Tongue (tissue), 2 donors: ENCODE data around the gene RBL1. TPM values are rescaled to one million over a fixed set of nuclear protein-coding genes. Genes with fewer than 3 reads are reported as not detected.
"Not testable (repeated sequence)": the region's sequence is repeated elsewhere in the genome, so short reads cannot be mapped to it uniquely, and the experiment has no call there.

Experiments used
- DNase-seq: peaks from one replicate; pipeline ENCODE4 v3.0.0-alpha.2; 2015
- total RNA-seq: library from RNA; depleted of rRNA; stranded (reverse); fragments of >200 nt; gene quantifications from one replicate; pipeline ENCODE4 v1.2.3, GENCODE V29; 2014

The RBL1 gene
- total RNA-seq, 1 donor from 2014 or later: 12.9 TPM

DNA sequence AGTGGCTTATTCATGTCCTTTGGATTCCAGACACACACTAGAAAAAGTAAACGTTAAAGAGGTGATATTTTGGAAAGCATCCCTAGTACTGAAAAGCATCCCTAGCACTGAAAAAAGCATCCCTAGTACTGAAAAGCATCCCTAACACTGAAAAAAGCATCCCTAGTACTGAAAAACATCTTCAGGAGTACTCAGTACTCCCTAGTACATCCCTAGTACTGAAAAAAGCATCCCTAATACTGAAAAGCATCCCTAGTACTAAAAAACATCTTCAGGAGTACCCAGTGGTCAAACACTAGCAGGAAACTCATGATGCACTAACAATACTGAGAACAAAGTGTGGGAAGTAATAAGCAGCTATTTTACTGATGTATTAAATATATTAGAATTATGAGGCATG lies 98.7 kb downstream of the RBL1 start:
- DNase-seq: no peak

DNA sequence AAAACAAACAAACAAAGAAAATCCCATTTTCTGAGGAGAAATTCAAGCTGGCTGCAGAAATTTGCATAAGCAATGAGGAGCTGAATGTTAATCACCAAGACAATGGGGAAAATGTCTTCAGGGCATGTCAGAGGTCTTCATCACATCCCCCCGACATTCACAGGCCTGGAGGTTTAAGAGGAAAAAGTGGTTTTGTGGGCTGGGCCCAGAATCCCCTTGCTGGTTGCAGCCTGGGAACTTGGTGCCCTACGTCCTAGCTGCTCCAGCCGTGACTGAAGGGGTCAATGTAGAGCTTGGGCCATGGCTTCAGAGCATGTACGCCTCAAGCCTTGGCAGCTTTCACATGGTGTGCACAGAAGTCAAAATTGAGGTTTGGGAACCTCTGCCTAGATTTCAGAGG lies 101.6 kb downstream of the RBL1 start:
- not testable (repeated sequence) for DNase-seq

DNA sequence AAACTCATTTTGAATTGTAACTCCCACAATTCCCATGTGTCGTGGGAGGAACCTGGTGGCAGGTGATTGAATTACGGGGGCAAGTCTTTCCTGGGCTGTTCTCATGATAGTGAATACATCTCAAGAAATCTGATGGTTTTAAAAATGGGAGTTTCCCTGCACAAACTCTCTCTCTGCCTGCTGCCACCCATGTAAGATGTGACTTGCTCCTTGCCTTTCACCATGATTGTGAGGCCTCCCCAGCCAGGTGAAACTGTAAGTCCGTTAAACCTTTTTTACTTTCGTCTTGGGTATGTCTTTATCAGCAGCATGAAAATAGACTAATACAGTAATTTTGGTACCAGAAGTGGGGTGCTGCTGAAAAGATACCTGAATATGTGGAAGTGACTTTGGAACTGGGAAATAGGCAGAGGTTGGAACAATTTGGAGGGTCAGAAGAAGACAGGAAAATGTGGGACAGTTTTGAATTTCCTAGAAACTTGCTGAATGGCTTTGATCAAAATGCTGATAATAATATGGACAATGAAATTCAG lies 102.9 kb downstream of the RBL1 start:
- DNase-seq: no peak

DNA sequence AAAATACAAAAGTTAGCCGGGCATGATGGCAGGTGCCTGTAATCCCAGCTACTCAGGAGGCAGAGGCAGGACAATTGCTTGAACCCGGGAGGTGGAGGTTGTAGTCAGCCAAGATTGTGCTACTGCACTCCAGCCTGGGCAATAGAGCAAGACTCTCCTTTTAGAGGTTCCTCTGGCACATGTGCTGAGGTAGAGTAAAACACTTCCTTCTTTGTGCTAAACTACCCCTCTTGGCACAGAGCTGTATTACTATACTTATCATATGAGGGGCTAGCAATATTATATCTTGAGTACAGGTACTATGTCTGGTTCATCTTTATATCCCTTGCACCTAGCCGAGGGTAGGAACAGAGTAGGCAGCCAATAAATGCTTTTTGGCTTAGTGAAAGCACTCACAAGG lies 104.1 kb downstream of the RBL1 start:
- no peak for DNase-seq

DNA sequence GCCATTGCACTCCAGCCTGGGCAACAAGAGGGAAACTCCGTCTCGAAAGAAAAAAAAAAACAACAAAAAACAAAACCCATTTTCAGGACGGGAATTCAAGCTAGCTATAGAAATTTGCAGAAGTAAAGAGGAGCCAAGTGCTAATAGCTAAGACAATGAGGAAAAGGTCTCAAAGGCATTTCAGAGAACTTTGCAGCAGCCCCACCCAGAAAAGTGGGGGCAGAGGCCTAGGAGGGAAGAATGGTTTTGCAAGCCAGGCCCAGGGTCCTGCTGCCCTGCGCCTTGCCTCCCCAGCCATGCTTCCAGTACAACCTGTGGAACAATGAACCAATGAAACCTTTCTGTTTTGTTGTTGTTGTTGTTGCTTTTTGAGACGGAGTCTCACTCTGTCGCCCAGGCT lies 106.0 kb downstream of the RBL1 start:
- DNase-seq: no peak

DNA sequence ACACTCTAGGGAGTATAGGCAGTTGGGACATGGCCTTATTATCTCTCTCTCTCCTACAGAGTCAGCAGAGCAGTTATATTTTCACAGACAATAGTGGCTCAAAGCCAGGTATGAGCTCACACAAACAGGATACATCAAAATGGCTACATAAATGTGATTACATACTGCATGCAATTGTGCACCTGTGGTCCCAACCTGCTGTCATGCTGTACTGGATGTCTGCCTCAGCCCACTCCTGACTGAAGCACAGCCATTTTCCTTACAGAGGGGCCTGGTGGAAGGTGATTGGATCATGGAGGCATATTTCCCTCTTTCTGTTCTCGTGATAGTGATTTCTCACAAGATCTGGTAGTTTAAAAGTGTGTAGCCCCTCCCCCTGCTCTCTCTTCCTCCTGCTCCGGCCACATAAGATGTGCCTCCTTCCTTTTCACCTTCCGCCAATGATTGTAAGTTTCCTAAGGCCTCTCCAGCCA lies 107.3 kb downstream of the RBL1 start:
- peak; percentile 23 for DNase-seq

DNA sequence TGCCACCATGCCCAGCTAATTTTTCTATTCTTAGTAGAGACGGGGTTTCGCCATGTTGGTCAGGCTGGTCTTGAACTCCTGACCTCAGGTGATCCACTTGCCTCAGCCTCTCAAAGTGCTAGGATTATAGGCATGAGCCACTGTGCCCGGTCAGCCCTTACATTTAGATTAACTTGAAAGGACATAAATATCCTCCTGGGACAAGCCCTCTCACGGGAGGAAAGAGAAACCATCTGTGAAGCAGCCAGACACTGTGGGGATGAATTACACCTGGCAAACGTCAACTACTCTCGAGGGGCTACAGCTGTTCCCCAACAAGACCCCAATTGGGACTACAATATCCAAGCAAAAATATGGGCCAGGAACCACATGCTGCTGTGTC lies 111.5 kb downstream of the RBL1 start:
- DNase-seq: peak; percentile 7

DNA sequence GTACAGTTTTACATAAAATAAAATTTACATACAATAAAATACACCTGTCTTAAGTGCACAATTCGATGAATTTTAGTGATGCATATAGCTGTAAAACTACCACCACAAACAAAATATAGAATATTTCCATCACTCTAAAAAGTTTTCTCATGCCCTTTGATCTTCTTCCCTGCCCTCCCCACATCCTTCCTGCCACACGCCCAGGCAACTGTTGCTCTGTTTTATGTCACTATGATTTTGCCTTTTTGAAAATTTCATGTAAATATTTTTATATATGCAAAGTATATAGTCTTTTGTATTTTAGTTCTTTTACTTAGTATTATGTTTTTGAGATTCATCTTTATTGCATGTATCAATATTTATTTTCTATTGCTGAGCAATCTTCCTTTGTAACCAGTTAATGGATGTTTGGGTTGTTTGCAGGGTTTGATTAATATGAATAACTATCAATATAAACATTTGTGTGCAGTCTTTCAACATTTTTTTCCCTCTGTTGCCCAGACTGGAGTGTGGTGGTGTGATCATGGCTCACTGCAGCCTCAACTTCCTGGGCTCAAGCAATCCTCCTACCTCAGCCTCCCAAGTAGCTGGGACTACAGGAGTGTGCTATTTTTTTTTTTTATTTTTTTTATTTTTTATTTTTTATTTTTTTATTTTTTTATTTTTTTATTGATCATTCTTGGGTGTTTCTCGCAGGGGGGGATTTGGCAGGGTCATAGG lies 120.5 kb downstream of the RBL1 start:
- no peak for DNase-seq

DNA sequence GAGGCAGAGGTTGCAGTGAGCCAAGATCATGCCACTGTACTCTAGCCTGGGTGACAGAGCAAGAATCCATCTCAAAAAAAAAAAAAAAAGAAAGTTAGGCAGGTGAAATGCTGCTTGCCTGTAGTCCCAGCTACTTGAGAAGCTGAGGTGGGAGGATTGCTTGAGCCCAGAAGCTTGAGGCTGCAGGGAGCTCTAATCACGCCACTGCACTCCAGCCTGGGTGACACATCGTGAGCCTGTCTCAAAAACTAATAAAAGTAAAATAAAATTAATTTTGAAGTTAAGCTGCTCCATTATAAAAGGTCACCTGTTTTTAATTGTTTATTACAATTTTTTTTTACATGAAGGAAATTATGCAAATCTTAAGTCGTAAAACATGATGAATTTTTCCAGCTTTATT lies 121.1 kb downstream of the RBL1 start:
- no peak for DNase-seq

DNA sequence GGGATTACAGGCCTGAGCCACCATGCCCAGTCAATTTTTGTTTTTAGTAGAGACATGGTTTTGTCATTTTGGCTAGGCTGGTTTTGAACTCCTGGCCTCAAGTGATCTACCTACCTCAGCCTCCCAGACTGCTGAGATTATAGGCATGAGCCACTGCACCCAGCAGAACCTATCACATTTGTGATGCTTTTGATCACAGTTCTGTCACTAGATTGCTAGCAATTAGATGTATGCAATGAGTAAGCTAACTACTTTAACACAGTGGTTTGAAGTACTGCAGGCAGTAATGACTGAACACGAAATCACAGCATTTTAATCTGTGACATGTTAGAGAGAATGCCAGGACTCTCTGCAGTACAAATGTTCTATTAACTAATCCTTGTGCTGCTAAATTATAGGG lies 124.7 kb downstream of the RBL1 start:
- no peak for DNase-seq

DNA sequence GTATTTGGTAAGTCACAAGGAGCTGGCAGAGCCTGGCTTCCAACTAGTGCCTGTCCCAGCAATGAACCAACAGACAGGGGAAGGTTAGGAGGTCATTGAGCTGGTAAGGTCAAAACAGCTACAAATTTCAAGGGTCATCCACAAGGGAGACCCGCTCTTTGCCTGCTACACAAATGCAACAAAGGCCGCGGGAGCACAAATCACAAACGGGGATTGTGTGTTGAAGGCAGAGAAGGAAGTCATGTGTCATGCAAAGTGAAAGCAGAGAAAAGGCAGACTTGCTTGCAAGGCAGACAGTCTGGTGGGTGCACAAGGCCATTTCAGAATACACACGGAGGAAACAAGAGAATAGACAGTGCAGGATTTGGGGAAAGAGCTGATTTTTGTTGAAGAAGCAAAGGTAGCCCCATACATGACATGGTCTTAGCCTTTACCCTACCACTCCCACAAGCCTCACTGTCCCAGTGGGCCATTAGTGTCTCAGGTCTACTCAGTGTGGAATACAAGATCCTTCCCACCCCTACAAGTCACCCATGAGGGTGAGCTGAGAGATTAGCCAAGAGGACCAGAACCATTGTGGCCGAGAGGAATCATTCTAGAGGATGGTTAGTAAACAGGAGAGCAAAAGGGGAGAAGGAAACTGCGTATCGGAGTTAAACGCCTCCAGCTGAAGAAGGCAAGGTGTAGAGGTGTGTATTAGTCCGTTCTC lies 126.2 kb downstream of the RBL1 start:
- no peak for DNase-seq

DNA sequence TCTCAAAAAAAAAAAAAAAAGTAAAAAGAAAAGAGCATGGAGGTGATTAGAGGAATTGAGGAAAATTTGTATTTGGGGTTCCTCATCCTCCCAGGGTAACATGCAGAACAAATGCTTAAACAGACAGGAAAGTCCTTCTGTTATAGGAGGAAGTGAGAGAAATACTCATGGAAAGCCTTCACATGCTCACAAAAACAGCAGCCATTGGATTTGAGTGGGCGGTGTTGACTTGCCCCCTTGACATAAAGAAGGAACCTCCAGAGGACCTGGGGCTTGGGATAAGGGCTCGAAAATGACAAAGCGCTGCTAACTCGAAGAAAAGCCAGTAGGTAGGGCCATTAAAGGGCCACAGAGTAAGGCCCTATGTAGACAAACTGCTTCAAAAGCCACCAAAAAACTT lies 126.7 kb downstream of the RBL1 start:
- DNase-seq: no peak

DNA sequence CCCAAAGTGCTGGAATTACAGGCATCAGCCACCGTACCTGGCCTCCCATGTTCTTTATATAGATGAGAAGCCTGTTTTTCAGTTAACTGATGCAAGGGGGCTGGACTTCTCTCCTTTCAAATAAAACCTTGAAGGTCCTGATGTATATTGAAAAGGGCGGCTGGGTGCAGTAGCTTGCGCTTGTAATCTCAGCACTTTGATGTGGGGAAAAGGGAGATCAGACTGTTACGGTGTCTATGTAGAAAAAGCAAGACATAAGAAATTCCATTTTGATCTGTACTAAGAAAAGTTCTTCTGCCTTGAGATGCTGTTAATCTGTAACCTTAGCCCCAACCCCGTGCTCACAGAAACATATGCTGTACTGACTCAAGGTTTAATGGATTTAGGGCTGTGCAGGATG lies 128.2 kb downstream of the RBL1 start:
- no peak for DNase-seq

DNA sequence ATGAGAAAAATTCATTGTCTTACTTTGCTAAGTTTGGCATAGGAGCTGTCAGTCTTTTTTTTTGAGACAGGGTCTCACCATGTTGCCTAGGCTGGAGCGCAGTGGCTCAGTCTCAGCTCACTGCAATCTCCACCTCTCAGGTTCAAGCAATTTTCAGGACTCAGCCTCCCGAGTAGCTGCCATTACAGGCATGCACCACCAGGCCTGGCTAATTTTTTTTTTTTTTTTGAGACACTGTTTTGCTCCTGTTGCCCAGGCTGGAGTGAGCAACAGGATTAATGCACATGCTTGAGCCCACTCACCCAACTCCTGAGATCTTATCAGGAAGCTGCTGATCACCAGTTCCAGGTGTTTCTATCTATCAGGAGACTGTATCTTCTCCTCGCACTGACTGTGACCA lies 128.8 kb downstream of the RBL1 start:
- DNase-seq: not testable (repeated sequence)

DNA sequence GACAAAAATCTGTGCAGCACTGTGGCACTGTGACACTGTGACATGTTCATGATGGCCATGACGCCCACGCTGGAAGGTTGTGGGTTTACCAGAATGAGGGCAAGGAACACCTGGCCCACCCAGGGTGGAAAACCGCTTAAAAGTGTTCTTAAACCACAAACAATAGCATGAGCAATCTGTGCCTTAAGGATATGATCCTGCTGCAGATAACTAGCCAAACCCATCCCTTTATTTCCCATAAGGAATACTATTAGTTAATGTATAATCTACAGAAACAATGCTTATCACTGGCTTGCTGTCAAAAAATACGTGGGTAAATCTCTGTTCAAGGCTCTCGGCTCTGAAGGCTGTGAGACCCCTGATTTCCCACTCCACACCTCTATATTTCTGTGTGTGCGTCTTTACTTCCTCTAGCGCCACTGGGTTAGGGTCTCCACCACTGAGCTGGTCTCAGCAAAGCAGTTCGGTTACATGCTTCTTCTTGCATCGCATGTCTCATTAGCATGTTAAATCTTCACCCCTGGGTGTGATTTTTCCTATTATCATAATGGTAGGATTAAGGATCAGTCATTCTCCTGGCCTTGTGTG lies 133.3 kb downstream of the RBL1 start:
- DNase-seq: not testable (repeated sequence)

DNA sequence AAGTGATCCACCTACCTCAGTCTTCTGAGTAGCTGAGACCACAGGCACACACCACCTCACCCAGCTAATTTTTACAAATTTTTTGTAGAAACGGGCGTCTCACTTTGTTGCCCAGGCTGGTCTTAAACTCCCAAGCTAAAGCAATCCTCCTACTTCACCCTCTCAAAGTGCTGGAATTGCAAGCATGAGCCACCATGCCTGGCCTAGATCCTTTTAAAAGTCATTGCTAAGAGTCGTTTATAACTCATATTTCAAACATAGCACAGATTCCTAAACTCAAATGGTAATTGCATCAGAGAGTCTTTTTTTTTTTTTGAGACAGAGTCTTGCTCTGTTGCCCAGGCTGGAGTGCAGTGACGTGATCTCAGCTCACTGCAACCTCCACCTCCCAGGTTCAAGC lies 136.6 kb downstream of the RBL1 start:
- no peak for DNase-seq

DNA sequence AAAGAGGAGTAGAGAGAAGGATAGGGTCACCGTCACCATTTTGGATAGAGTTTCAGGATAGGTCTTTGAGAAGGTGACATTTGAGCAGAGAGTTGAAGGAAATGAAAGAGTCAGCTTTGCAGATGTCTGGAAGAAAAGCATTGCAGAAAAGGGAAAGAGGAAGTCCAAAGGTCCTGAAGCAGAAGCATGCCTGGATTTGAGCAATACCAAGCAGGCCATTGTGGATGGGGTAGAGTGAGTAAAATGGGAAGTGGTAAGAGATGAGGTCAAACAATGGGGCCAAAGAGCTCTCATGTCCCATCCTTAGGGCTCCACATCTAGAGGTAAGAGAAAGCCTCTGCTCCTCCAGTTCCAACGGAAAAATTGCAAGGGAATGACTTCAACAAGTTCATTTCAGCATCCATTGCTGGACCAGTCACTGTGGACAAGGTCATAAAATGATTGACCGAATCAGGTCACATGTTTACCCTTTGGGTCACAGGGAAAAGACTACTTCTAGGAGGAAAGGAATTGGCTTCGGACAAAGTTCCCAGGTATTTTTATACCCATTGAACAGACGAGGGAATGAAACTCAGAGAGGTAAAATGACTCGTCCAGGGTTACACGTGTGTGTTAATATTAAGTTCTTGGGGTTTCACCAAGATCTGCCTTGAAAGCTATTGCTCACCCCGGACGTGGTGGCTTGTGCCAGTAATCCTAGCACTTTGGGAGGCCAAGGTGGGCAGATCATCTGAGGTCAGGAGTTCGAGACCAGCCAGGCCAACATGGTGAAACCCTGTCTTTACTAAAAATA lies 137.7 kb downstream of the RBL1 start:
- no peak for DNase-seq

DNA sequence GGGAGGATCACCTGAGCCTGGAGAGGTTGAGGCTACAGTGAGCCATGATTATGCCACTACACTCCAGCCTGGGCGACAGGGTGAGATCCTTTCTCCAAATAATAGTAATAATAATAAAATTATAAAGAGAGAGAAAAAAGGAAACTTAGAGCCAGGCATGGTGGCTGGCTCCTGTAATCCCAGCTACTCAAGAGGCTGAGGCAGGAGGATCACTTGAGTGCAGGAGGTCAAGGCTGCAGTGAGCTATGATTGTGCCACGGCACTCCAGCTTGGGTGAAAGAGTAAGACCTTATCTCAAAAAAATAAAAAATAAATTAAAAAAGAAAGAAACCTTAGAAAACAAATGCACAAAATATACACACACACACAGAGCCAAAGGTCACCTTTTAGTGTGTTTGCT lies 139.1 kb downstream of the RBL1 start:
- no peak for DNase-seq

DNA sequence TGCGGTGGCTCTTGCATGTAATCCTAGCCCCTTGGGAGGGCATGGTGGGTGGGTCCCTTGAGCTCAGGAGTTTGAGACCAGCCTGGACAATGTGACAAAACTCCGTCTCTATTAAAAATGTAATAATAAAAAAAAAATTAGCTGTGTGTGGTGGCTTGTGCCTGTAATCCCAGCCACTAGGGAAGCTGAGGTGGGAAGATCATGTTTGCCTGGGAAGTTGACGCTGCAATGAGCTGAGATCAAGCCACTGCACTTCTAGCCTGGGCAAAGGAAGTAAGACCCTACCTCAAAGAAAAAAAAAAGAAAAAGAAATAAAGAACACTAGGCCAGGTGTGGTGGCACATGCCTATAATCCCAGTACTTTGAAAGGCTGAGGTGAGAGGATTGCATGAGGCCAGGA lies 139.8 kb downstream of the RBL1 start:
- no peak for DNase-seq

DNA sequence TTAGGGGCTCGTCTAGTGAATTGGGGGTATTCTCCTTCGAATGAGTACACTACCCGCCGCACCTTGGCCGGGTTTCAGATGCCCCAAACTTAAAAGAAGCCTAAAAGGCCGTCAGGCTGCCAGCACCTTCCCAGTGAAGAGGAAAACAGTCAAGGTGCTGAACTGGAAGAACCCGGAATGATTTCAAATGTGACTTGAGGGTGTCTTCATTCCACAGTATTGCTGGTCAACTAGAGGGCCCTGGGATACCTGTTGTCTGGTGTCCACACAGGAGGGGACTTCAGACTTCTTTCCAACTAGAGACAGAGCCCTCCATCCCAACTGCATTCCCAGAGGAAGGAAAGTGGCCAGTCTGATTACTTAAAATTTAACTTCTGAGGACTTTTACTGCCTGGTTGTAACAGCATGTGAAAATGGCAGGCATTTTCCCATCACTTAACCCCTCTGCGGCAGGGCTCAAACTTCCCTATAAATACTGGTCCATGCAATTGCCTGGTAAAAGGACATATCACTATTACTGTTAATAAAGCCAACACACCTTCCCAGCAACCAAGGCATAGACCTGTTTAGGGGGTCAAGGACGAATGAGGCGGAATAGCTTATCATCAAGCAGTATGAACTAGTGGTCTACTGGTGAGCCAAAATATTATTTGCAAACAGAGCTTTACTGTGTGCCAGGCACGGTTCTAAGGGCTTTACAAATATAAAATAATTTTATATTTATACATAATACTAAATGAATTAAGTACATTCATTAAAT lies 143.6 kb downstream of the RBL1 start:
- no peak for DNase-seq

DNA sequence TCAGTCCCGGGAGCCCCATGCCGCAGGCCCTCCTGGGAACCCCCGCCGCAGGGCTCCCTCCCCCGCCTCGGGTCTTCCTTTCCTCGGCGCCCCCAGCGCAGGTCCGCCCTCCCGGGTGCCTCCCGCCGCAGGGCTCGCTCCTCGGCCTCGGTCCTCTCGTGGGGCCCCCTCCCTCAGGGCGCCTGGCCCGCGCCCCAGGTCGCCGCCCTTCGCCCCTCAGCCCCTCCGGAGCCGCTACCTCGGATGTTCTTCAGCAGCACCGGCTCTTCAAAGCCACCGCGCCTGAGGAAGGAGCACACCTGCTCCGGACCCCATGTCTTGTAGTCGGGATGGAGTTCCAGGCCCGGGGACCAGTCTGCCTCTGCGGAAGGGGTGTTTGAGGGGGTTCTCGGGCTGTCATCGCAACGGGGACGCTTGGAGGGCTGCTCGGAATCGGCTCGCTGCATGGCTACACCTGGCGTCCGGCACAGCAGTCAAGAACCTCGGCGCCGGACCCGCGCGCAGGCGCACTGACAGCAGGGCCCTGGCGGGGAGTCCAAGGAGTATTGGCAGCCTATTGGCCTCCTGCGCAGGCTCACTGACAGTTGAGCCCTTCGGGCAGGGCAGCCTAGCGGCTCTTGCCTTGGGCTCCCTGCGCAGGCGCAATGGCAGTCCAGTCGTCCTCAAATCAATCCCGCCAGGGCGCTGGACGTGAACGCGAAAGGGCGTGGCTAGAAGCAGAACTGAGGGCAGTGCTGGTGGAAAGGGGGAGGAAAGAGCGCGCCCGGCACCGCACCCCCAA lies 144.4 kb downstream of the RBL1 start, which contains the start of gene SAMHD1:
SAMHD1 (minus strand) TSS at position 511 of the 781 bp plus-strand sequence; CDS start at position 446, 65 bp downstream.
- DNase-seq: peak; percentile 97
